ENCODE results near the gene CCDC6. TPM values are rescaled to one million over a fixed set of nuclear protein-coding genes. Genes with fewer than 3 reads are reported as not detected.

The CCDC6 gene
- total RNA-seq, 2 donors from 2014 or later: 65.8 to 91.0 TPM

DNA sequence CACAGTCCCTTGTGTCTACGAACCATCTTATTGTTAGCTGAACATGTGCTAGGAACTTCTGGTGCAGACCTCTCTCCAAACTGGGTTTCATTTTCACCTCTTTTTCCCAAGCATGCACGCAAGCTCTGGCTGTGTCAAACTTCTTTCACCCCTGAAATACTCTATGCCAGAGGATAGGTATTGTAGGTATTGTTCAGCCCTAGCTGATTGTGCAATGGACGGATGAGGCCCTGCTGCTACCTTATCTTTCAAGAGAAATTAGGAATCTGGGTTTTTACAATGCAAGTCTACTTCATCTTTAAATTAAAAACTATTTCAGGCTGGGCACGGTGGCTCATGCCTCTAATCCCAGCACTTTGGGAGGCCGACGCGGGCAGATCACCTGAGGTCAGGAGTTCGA lies 124.8 kb downstream of the CCDC6 start:
- intact Hi-C loops (cut with DNase I): no loop called here
- Histone ChIP-seq H3K4me1 (no peaks in the 10 kb centered on the region), H3K9me3 (no peaks in the 10 kb centered on the region), H3K27ac (no peak overlapping the region), H3K36me3 (no peaks in the 10 kb centered on the region), H3K9ac (ENCODE audit: low read depth in 2 of 2, low read length in 2 of 2) (no peak overlapping the region), H3K4me3 (no peak overlapping the region), H3K27me3 (no peaks in the 10 kb centered on the region)
- DNase-seq: no peak
- TF ChIP-seq CTCF (IDR thresholded peaks at IDR 0.05): no peak

GRCh38 chr10:59779756-59780533 lies 126.4 kb downstream of the CCDC6 start:
- Histone ChIP-seq H3K4me3 (no peak overlapping the region), H3K9me3 (no peaks in the 10 kb centered on the region), H3K9ac (ENCODE audit: low read depth in 2 of 2, low read length in 2 of 2) (no peak overlapping the region), H3K4me1 (no peaks in the 10 kb centered on the region), H3K27ac (no peak overlapping the region), H3K36me3 (no peaks in the 10 kb centered on the region), H3K27me3 (no peaks in the 10 kb centered on the region)
- intact Hi-C loops (cut with DNase I): no loop called here
- DNase-seq: no peak
- TF ChIP-seq CTCF (IDR thresholded peaks at IDR 0.05): no peak

DNA sequence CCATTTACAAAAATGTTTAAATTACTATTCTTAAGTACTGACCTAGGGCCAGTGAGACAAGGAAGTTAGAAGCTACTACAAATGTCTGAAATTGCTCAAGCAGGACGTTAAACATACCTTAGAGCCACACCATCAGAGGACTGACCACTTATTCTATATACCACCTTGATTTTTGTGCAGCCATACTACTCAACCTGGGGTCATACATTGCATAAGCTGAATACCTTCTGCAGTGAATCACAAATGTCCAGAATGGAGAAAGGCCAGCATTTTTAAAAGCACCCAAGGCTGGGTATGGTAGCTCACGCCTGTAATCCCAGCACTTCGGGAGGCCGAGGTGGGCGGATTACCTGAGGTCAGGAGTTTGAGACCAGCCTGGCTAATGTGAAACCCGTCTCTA lies 131.9 kb downstream of the CCDC6 start:
- Histone ChIP-seq H3K27me3 (no peaks in the 10 kb centered on the region), H3K27ac (no peak overlapping the region), H3K9ac (ENCODE audit: low read depth in 2 of 2, low read length in 2 of 2) (no peak overlapping the region), H3K9me3 (no peaks in the 10 kb centered on the region), H3K36me3 (no peaks in the 10 kb centered on the region), H3K4me1 (no peaks in the 10 kb centered on the region), H3K4me3 (no peak overlapping the region)
- intact Hi-C loops (cut with DNase I): no loop called here
- DNase-seq: no peak
- TF ChIP-seq CTCF (IDR thresholded peaks at IDR 0.05): no peak

- H3K27me3 ChIP-seq: no peaks in the 10 kb centered on the region
- TF ChIP-seq CTCF (IDR thresholded peaks at IDR 0.05): no peak
These were observed 133.3 kb downstream of the CCDC6 start for GRCh38 chr10:59773088-59773487.

DNA sequence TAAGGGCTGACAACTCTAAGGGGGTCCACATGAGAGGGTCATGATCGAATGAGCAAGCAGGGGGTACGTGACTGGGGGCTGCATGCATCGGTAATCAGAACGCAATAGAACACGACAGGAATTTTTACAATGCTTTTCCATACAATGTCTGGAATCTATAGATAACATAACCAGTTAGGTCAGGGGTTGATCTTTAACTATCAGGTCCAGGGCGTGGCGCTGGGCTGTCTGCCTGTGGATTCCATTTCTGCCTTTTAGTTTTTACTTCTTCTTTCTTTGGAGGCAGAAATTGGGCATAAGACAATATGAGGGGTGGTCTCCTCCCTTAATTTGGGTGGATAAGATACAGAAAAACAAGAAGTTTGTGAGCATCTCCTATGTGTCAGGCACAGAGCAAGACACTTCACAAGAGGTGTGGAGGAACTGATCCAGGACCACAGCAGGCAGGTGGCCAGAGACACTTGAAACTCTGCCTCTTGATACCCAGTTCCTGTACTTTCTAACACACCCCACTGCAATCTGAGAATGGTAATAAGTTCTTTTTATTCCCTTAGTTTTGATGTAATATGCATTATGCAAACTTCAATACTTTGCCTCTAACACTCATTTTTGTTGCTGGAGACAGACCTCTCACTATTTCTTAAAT lies 135.1 kb downstream of the CCDC6 start:
- intact Hi-C loops (cut with DNase I): no loop called here
- Histone ChIP-seq H3K9me3 (no peaks in the 10 kb centered on the region), H3K4me1 (no peaks in the 10 kb centered on the region), H3K4me3 (no peak overlapping the region), H3K36me3 (no peaks in the 10 kb centered on the region), H3K27me3 (no peaks in the 10 kb centered on the region), H3K27ac (peak overlapping the region; percentile 58), H3K9ac (ENCODE audit: low read depth in 2 of 2, low read length in 2 of 2) (no peak overlapping the region)
- peak; percentile 71 for DNase-seq
- no peak for TF ChIP-seq CTCF (IDR thresholded peaks at IDR 0.05)

More at GRCh38 chr10:59773088-59773487, 133.3 kb downstream of the CCDC6 start:
- Histone ChIP-seq H3K4me1 (no peaks in the 10 kb centered on the region), H3K4me3 (no peak overlapping the region), H3K9ac (ENCODE audit: low read depth in 2 of 2, low read length in 2 of 2) (no peak overlapping the region), H3K27ac (no peak overlapping the region), H3K36me3 (no peaks in the 10 kb centered on the region), H3K9me3 (no peaks in the 10 kb centered on the region)
- intact Hi-C loops (cut with DNase I): no loop called here
- no peak for DNase-seq

Data from colonic mucosa (tissue), 4 donors.